ENCODE results near the gene PCARE.

Gene PCARE

DNA sequence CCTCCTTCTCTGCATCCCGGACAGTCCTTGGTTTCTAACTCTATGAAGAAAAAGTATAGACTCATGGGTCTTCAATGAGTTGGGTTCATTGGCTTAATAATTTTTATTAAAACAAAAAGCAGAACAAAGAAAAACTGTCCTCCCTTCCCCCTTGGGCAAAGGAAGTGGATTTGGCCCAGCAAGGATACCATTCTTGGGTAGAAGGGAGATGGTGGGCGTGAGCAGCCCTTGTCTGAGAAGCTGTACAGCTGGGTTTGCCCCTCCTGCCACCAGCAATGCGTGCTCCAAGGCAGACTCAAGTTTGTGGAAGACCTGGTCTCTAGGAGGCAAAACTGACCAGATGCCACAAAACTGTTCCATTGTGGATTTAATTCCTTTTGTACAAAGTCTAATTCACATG lies 12.7 kb downstream of the PCARE start:
- DNase-seq, result no peak

DNA sequence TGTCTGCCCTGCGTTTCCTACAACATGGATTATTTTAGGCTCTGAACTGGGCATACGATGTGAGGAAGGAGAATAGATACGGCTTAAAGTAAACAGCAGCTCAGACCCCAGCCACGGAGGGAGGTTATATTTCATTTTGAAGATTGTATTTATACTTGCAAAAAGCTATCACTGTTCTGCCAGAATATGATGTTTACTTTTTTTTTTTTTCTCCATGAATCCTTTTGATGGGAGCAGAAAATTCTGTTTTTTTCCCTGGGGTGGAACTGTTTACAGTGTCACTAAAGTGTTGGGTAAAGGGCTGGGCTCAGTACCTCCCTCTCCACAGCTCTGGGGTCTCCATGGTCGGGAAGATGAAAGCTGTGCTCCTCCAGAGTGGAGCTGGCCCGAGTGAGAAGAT lies 13.1 kb downstream of the PCARE start:
- DNase-seq, result no peak

DNA sequence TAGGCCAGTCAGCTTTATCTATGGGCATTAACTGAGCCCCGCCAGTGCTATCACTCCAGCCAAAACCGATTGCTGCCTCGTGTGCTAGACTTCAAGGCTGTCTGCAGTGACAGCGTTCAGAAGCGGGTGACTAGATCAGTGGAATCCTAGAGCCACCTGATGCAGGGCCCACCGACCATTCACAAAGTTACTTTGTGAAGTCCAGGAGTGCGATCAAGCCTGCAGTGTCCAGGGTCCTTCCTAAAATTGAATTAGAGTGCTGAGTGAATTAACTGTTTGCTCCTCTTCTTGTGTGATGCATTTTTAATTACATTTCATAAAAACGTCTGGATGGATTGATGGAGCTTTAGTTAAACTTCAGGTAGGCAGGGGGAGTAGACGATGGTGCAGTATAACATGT lies 13.9 kb downstream of the PCARE start:
- DNase-seq, result no peak

DNA sequence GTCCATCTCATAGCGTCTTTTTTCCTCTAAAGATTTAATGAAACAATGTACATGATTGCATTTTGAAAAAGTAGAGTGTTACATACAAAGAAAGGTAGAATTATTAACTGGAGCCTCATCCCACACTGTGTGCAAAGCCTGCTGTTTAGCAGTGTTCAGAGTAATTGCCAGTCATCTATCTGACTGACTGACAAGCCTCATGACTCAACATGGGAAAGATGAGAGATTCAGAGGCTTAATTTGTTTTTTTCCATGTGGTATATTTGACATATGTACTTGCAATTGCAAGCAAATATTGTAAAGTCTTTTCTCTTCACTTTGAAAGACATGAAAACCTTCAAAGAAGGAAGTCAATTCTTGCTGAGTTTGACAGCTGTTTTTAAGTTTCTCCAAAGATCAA lies 14.7 kb downstream of the PCARE start:
- DNase-seq, result no peak

DNA sequence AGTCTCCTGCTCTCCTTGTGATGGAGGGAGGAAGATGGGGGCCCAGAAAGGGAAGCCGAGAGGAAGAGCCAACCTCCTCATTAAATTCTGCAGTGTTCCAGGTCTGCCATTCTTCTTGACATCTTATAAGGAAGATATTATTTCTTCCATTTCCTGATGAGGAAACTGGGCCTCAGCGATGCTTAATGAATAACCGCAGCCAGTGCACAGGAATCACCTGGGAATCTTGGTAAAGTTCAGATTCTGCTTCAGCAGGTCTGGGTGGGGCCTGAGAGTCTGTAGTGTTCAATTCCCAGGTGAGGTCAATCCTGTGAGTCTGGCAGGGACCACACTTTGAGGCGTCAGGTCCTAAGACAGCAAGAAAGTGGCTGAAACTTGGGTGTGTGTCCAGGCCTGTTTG lies 17.3 kb downstream of the PCARE start:
- no peak for DNase-seq

DNA sequence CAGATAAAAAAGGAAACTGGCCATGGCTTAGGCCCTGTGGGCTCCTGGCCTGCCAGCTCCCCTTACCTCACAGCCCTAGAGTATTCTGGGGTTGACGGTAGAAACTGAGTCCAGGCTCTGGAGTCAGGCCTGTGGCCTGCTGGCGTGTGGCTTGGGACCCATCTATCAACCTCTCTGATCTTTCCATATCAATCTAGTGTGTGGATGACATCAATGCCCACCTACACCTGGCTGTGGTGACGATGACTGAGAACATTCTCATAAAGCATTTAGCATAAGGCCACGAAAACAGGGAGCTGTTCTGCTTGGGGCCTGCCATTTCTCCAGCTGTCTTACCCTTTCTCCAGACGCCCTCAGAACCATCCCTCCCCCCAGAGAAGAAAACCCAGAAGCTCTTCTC lies 17.9 kb downstream of the PCARE start:
- DNase-seq, result no peak

DNA sequence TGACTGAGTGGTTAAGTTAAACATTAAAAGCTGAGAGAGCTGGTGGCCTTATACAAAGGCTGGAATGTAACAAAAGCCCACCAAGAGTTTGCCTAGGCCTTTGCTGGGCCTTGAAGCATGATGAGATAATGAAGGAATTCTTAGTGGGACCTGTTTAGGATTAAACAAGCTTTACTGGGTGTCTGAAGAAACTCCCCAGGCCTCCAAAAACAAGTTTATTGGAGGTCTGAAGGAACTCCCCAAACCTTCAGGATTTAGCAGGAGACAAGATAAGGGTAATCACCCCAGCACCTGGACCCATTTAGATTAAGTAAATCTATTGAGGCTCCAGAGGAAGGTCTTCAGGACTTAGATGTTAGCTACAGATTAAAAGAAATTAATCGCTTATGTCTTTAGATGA lies 18.7 kb downstream of the PCARE start:
- DNase-seq, result no peak

DNA sequence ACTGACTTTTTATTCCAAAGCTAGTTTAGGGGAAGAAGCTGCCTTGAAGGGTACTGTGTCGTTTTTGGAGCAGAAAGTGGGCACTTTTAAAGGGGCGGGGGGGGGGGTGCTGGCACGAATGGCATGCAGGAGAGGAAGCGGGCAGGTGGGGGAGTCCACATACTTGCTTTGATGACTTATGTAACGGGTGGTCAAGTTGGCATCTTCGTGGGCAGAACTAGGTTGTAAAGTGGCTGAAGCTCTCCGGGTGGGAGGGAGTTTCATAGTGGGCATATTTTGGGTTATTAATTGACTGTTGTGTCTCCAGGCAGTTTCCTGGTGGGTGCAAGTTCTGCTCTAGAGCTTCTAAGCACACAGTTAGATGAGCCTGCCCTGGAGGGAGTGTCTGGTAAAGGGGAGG lies 19.9 kb downstream of the PCARE start:
- no peak for DNase-seq

DNA sequence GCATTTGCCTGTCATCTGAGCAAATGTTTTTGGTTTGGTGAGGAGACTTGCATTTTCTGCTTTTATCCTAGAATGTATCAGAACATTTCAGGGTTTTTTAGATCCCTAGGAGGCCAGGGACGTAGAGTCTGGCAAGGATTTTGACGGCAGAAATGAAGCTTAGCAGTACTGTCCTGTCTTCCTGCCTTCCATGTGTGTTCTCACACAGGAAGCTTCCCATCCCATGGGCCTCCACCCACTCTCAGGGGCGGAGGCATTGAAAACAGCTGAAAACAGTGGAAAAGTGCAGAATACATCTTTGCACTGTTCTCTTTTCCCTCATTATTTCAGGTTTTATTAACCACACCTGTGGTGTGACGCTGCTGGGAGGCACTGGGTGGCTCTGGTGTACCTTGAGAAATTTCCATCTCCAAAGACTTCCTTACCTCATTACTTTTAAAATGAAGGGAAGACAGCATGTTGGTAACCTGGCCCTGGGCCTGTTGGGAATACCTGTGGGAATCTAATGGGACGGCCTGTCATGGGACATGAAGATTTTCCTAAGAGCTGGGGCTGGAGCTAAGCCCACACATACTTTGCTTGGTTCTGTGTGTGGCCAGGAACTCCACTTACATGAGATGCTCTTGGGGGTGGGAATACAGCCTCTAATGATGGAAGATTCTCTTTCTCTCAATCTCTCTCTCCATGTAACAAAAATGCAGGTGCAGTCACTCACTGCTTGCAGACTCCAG lies 20.5 kb downstream of the PCARE start:
- DNase-seq, result no peak

DNA sequence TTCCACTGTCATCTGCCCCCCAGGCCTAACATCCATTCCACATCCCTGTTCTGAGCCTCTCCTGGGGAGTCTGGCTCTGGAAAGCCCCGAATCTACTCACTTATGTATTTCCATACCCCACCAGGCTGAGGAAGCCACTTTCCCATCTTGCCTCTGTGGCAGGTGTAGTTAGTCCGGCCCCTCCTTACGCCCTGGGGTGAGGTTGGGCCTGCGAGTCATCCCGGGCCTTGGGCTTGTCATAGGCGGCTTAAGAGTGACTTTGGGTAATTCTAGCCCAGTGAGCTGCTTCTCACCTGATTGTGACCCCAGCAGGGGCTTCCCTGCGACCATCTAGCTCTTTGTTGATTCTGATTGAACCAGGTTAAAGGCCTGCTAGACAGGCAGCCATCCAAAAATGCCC lies 21.1 kb downstream of the PCARE start:
- no peak for DNase-seq

DNA sequence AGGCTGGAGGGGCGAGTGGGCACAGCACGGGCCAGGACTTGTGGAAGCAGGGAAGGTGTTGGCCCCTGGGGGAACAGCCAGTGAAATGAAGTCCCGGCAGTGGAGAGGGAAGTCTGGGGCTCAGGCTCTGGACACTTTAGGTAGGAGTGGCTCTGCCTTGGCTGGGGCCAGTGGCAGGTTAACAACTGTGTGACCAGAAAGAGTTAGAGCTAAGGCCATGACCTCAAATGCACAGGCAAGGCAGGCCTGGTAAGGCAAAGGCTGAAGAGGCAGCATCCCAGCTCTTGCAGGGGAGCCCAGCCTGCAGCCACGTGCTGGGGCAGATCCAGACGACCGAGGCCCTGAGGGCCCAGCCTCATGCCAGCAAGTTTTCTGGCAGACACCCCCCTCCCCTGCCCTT lies 21.5 kb downstream of the PCARE start:
- DNase-seq, result no peak

DNA sequence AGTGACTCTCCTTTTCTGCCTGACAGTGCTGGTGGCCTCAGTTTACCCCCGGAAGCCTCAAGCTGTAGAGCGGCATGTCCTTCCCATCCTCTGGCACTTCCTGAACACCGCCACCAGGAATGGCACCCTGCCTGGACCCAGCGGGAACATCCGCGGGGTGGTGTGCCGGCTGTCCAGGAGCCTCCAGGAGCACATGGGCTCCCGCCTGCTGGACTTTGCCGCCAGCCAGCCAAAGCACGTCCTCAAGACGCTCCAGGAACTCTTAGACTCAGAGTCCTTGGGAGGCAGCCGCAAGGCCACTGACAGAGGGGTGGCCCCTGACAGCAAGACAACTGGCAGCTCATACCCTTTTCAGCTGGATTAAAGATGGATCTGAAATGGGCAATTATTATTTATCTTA lies 22.6 kb downstream of the PCARE start:
- no peak for DNase-seq

DNA sequence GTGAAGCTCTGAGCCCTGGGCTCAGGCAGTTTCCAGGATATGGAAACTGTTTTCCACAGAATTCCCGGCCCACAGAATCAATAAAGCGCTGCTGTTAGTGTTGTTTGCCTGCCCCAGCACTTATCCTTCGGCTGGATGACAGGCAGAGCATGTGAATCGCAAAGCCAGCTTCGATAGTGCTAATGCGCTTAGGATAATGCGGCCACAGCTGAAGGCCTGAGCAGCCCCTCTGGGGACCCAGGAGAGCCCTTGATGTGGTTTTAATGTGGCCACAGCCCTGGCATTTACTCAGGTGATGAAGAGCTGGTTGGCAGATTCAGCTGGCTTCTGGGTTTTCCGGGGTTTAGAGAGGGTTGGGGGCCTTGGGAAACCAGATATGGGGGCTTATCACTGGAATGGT lies 23.7 kb downstream of the PCARE start:
- DNase-seq, result no peak

DNA sequence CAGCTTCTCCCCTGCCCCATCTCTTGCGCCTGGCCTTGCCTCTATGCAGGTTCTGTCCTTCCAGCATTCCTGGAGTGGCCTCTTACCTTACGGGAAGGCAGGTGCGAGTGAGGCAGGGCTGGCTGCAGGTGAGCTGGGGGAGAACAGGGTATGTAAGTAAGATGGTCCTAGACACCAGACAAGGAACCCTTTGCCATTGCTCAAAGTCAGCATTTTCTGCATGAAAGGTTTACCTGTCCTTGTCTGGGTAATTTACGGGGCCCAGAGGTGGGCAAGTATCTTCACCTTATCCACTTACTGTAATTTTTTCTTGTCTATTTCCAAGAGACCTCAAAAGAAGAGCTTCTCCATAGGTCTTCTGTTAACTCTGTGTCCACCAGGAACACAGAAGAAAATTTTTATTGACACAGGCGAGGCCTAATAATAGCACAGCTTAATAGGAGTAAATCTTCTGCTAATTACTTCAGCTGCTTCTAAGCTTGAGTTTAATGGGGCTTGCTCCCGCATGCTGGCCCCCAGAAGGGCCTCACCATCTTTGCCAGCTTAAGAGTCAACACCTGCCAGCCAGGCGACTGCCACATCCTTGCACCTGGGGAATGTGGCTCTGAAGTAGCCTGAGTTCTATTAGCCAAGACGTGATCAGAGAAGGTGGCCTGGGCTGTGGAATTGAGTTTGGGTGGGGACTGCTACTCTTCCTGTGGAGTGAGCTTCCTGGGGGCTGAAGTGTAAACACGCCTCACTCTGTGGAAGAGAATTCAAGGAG lies 27.1 kb downstream of the PCARE start:
- no peak for DNase-seq

DNA sequence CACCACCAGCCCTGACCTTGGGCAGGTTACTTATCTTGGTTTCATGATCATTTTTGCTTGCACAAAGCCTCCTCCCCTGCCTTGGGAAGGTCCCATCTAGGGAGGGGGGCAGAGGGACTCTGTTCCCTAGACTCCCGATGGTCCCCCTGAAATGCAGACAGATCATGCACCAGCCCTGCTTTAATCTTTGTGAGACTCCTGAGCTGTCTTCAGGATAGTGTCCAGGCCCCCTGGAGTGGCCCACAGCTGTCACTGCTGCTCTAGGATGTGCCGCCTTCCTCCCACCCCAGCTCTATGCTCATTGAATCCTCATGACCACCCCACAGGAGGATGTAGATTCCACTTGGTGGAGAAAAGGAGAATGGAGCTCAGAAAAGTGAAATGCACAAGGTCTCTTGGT lies 28.0 kb downstream of the PCARE start:
- no peak for DNase-seq

DNA sequence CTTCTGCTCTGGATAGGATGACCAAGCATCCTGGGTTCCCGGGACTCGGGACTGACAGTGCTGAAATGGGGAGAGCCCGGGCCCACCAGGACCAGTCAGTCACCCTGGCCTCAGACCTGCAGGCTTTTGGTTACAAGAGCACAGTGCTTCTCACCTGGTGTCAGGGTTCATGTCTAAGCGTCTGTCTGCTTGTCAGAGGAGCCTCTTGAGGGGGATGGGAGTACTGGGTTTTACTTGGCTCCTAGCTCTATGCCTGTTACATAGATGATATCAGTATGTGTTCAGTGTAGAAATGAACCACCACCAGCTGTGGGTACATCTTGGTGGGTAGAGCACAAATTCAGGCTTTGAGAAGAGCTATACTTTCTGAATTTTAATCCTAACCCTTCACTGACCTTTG lies 29.9 kb downstream of the PCARE start:
- no peak for DNase-seq

DNA sequence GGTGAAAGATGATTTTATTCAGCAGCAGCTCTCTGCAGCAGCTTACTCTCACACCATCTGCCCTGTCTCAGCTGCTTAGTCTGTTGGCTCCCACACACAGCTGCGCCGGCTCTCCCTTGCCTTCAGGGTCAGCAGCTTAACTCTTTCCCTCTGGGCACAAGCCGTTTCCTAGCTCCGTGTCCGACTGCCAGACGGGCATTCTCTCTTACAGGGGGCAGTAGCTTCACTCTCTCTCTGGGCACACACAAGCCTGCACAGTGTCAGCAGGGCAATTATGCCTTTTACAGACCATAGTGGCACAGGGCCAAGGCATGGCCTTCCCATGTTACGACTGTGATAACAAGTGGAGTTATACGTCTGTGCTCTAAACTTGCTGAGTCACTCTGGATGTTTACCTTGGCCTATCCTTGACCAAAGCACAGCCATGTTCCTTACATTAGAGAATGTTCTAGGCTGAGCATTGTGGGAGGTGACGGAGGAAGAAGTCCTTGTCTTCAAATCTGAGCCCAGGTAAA lies 31.7 kb downstream of the PCARE start:
- DNase-seq, result no peak

DNA sequence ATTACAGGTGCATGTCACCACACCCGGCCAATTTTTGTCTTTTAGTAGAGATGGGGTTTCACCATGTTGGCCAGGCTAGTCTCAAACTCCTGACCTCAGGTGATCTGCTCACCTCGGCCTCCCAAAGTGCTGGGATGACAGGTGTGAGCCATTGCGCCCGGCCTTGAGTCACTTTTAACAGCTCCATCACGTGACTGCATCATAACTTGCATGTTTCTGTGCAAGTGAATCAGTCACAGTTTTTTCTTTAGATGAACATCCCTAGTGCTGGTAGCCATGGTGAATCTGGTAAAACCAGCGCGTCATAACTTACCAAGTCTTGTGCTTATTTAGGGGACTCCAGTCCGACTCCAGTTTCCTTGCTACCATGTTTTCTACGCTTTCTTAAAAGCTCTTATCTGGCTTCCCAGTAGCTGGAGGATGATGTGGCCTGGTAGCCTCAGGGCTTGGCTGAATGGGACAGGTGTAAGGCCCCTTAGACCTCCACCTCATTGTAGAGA lies 33.1 kb downstream of the PCARE start:
- DNase-seq, result no peak

DNA sequence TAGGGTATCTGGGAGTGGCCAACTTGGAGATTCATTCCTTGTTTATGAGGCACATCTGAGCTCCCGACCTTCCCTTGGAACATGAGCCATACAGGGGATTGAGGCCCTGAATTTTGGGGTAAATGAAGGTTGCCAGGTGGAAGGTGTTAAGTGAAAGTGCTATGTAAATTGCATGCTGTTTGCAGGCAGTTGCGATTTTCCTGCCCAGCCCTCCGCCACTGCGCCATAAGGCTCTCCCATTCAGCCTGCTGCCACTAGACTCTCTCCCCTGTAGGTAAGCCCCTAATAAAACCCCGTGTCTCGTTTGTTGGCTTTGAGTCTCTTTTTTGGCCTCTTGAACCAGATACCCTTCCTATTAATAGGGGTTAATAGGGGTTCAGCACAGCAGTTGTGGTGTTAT lies 33.8 kb downstream of the PCARE start:
- DNase-seq, result no peak

DNA sequence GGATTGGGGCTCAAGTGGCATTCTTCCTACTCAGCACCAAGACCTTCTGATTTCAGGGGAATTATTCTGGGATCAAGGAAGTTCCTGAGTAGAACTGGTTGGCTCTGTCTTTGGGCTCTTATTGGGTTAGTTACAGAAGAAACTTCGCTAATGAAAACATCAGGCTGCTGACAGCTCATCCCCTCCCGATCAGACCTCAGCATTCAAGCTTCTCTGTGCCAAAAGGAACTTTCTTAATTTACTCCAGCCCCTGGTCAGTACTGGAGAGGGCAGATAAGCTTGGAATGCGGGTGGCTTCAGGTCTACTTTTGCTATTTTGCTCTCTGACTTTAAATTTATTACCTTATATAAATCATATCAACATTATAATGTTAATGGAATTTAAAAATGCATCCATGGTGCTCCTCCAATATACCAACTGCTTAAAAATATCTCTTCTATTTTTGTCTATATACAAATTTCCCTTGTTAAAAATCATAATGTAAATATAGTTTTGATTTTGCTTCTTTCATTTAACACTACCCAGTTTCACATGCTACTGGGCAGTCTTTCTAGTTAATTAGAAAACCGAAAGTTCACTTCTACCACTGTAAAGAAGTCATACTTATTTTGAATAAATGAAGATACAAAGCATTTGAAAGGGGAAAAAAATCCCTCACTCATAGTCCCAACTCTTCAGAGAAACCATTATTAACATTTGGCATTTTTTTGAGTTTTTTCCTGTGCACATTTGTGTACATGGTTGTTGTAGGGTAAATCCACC lies 34.4 kb downstream of the PCARE start:
- DNase-seq, result no peak

DNA sequence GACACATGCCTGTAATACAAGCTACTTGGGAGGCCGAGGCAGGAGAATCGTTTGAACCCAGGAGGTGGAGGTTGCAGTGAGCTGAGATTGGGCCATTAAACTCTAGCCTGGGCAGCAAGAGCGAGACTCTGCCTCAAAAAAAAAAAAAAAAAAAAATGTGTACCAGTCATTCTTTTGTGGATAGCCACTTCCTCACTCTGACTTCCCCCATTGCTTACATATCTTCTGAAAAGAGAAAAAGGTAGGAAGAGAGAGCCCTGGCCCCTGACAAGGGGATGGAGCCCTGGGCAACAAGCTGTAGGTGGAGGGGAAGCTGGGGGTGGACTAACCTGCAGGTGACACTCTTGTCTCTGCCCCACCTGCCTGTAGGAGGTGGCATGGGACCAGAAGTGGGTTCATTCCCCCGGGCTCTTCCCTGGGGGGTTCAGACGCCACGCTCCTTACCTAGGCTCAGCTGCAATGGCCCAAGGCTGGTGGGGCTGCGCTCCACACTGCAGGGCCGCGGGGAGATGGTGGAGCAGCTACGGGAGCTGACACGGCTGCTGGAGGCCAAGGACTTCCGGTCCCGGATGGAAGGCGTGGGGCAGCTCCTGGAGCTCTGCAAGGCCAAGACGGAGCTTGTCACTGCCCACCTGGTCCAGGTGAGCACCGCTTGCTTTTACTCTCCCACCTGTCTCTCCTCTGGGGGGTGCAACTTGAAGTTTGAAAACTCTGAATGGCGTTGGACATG lies 39.1 kb downstream of the PCARE start:
- DNase-seq, result no peak

DNA sequence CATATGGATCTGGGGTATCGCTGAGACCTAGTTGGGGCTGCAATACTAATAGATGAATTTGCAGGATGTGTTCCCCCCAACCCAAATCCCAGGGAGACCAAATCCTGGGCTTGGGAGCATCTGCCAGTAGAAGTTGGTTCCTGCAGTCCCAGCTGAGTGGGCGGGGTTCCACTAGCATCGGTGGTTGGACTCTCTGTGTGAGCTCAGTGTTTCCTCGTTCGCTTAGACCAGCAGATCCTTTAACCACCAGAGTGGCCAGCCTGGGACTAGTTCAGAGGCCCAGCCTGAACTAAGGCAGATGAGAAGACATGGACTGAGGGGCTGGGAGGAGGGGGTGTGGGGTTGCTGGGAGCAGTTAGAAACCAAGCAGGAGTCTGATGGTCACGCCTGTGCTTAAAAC lies 40.7 kb downstream of the PCARE start:
- DNase-seq, result no peak

DNA sequence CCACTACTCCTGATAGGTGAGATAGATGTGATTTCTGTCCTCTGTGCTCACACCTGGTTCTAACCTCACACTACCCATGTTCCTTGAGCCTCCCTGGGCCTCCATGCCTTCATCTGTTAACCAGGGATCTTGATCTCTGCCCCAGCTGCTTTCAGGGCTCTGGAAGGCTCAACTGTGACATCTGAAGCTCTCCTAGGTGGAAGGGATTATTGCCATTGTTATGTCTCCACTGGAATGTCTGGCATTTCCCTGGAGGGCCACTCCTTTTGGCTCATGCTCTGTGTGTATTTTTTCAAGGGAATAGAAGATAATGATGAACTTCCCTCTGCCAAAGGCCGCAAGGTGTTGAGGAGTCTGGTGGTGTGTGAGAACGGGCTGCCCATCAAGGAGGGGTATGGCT lies 41.2 kb downstream of the PCARE start:
- DNase-seq, result no peak
